ENCODE results near the gene IRF5.
A peak's percentile ranks its signal among the peaks of the same experiment; 100 is the strongest.

DNA sequence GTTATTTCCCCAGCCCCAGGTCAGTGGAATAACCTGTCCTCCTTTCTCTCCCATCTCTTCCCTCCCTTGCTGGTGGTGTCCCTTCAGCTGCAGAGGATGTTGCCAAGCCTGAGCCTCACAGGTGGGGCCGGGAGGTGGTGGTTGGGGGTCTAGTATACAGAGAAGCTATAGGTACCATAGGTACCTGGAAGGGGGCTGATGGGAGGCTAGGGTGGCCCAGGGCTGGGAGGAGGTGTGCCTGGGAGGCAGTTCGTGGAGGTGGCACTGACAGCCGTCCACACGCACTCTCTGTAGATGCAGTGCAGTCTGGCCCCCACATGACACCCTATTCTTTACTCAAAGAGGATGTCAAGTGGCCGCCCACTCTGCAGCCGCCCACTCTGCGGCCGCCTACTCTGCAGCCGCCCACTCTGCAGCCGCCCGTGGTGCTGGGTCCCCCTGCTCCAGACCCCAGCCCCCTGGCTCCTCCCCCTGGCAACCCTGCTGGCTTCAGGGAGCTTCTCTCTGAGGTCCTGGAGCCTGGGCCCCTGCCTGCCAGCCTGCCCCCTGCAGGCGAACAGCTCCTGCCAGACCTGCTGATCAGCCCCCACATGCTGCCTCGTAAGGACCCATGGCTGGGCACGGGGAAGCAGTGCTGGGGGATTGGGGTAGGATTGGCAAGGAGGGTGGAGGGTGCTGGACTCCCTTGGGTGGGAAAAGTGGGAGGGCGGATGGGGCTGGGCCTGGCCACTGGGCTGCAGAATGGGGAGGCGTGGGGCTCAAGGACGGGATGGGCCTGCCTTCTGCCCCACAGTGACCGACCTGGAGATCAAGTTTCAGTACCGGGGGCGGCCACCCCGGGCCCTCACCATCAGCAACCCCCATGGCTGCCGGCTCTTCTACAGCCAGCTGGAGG, 9.5 kb downstream of the IRF5 start:
- TF ChIP-seq RAD21 (IDR thresholded peaks at IDR 0.05; ENCODE audit: low read depth) (peak; percentile 31; the same call in 1 of the 2 replicates), REST (IDR thresholded peaks at IDR 0.05; ENCODE audit: low read depth) (no peak), TAF1 (IDR thresholded peaks at IDR 0.05; ENCODE audit: low read depth) (no peak), FOXM1 (IDR thresholded peaks at IDR 0.05; ENCODE audit: borderline replicate concordance, low read depth) (no peak), USF1 (IDR thresholded peaks at IDR 0.05) (no peak)
